GM10248 (cell line): ENCODE results near the gene TNFRSF8.

Experiments used
- CTCF ChIA-PET: fragments of 300-600 bp; sonication (Branson Sonifier 250); formaldehyde crosslinking; extraction: SDS; loops from one replicate; lab custom pipeline; 2021; ENCODE audit warnings: antibody characterized with exemption; lab: Yijun Ruan, JAX
- POLR2A ChIA-PET: fragments of 350-650 bp; sonication (Branson Sonifier 250); formaldehyde crosslinking; extraction: SDS; loops from one replicate; lab custom pipeline; 2020; ENCODE audit warnings: antibody characterized with exemption; lab: Yijun Ruan, JAX
- DNase-seq: peaks from one replicate; pipeline ENCODE4 v3.0.0; 2012; ENCODE audit errors: extremely low spot score
- TF ChIP-seq, protein P1 (sequence below): IDR thresholded peaks from 2 replicates; pipeline ENCODE4 v1.5.1; 2012; ENCODE audit warnings: mild to moderate bottlenecking, low read depth; ENCODE audit errors: extremely low read depth, missing control alignments, control extremely low read depth

Gene TNFRSF8

DNA sequence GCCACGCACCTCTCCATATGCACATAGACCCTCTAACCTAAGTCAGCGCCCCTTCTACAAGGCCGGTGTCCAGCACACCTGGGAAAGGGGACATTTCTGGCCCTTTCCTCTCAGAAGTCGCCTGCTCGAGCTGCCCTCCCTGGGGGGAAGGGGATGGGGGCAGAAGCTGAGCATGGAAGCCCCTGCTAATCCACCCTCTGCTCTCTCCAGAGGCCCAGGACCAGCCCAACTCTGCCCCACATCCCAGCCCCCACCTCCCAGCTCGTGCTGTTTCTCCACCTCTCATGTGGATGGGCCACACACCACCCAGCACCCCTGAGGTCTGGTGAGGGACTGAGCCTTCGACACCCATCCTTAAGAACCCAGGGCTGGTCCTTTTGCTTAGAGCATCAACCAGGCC is 118.5 kb downstream of the TNFRSF8 start:
- ChIA-PET POLR2A (no interaction called here), CTCF (interaction anchor here (1.1 to 5.1 kb wide), 5 partner anchors 12 to 56 kb away, joined by 3 to 35 read pairs (median 4); no protein-coding TSS in a partner anchor)
- TF ChIP-seq, protein P1, sequence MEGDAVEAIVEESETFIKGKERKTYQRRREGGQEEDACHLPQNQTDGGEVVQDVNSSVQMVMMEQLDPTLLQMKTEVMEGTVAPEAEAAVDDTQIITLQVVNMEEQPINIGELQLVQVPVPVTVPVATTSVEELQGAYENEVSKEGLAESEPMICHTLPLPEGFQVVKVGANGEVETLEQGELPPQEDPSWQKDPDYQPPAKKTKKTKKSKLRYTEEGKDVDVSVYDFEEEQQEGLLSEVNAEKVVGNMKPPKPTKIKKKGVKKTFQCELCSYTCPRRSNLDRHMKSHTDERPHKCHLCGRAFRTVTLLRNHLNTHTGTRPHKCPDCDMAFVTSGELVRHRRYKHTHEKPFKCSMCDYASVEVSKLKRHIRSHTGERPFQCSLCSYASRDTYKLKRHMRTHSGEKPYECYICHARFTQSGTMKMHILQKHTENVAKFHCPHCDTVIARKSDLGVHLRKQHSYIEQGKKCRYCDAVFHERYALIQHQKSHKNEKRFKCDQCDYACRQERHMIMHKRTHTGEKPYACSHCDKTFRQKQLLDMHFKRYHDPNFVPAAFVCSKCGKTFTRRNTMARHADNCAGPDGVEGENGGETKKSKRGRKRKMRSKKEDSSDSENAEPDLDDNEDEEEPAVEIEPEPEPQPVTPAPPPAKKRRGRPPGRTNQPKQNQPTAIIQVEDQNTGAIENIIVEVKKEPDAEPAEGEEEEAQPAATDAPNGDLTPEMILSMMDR = no peak
- DNase-seq = no peak

DNA sequence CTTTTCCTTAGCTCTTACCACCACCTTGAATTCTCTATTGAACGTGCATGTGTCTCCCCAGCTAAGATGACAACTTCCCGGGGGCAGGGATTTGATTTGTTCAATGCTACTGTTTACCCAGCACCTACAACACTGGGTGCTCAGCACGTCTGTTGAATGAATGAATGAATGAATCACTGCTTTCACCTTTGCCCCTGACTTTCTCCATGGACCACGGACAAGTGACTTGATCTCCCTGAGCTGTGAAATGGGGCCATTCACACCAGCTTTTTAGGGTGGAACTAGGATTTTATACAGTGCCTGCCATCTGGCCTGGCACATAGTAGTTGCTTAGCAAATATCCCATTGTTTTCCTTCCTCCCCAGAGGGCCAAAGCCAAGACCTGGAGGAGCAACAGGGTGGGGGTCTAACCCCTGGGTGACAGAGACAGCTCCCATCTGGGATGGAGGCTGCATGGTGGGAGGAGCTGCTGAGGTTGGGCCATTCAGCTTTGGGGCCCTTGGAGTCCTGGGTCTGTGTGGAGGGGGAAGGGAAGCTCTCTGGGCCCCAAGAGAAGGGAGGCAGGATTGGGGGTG is 119.4 kb downstream of the TNFRSF8 start:
- ChIA-PET CTCF (interaction anchor here (1.0 to 5.1 kb wide), 14 partner anchors 8 to 65 kb away, joined by 3 to 35 read pairs (median 4); no protein-coding TSS in a partner anchor), POLR2A (interaction anchor here (0.6 to 1.6 kb wide), 3 partner anchors 13 to 163 kb away, joined by 3 to 9 read pairs (median 4); partner anchors contain the start of gene MIIP)
- TF ChIP-seq, protein P1 = no peak
- no peak for DNase-seq

DNA sequence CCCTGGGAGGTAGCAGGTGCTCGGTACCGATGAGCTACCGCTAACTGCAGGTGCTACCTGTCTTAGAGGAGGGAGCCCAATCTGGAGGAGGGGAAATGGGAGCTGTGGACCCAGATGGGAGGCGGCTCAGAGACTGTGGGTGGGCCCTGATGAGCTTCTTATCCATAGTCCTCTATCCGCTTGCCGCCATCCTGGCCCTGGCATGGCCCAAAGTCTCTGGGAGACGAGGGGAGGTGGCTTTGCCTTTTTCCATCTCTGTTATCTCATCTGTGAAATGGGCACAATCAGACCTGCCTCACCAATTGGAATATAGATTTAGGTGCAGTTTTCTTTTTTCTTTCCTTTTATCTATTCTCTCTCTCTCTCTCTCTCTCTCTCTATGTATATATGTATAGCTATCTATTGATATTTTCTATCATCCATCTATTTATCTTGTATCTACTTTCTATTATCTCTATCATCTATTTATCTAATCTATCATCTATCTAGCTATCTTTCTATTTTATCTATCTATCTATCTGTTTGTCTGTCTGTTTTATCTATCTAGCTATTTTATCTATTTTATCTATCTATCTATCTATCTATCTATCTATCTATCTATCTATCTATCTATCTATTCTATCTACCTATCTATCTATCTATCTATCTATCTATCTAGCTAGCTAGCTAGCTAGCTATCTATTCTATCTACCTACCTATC is 120.1 kb downstream of the TNFRSF8 start:
- TF ChIP-seq, protein P1 = no peak
- CTCF ChIA-PET = interaction anchor here (0.9 to 5.1 kb wide), 14 partner anchors 9 to 65 kb away, joined by 3 to 35 read pairs (median 4); partner anchors contain the start of gene TNFRSF1B
- DNase-seq = no peak
- POLR2A ChIA-PET = interaction anchor here (1.5 to 1.6 kb wide), 2 partner anchors 14 to 35 kb away, joined by 4 to 9 read pairs; no protein-coding TSS in a partner anchor

DNA sequence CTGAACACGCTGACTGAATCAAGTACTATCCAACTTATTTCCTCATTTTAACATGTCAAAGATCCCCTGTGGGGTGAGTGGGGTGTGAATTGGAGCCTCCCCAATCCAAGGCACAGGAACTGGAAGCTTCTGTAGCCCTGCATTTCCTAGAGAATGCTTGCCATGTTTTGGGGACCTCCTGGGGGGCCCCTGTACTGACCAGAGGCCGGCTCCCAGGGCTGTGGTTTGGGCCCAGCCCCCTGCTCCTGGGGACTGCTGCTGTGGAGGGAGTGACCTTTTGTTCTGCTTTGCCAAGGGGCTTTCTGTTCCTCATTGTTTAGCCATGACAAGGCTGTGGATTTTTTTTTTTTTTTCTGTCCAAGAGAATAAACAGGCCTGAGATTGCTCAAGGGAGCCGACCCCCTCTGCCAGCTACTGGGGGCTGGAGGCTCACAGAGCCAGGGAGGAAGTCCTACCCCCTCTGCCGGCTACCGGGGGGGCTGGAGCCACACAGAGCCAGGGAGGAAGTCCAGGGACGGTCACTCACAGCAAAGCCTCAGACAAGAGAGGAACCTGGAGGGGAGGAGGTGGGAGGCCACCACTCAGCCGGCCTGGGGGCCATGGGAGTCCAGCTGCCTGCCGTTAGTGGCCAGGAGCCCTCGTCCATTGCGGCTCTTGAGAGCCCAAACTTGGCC is 121.0 kb downstream of the TNFRSF8 start:
- ChIA-PET POLR2A (interaction anchor here (1.6 kb wide), 1 partner anchor 36 kb away, joined by 9 read pairs; no protein-coding TSS in a partner anchor), CTCF (interaction anchor here (1.0 to 5.1 kb wide), 12 partner anchors 8 to 66 kb away, joined by 3 to 35 read pairs (median 5); no protein-coding TSS in a partner anchor)
- peak; percentile 50 for DNase-seq
- TF ChIP-seq, protein P1 = no peak

DNA sequence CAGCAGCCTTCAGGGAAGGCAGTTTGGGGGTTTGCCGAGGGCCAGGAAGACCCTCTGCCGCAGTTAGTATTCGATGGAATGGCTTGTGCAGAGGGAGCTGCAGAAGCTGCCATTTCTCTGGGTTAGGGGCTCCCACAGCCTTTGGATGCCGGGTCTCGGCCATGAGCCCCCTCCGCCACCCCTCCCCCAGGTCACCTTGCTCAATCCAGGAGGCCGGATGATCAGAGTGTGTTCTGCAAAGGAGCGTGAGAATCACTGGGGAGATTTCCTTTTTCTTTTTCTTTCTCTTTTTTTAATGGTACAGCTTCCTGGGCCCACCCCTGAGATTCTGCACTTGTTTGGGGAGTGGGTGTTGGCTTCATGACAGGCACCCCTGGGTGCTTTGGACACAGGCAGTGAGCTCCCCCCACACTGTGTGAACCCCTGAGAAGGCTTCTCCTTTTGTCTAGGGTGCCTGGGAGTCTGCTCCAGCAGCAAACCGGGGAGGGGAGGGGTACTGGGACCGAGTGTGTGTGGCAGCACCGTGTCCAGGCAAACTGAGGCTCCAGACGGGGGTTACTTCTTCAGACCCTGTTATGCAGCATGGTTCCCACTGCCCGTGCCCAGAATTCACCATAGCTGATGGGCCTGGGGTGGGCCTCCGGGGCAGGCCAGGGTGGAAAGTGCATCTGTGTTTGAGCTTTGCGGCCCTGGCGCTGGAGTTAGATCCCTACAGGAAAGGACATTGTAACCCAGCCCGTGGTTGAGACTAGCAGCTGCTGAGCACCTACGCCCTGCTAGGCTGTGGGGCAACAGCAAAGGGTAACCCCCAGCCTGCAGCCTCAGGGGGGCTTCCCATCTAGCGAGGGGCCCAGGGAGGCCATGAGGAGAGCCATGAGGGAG is 122.2 kb downstream of the TNFRSF8 start:
- TF ChIP-seq, protein P1 = no peak
- ChIA-PET CTCF (interaction anchor here (1.0 to 5.1 kb wide), 5 partner anchors 9 to 60 kb away, joined by 3 to 35 read pairs (median 5); no protein-coding TSS in a partner anchor), POLR2A (no interaction called here)
- no peak for DNase-seq
